Measurements from ENCODE around the gene CC2D2B.
"Not testable (repeated sequence)": the region's sequence is repeated elsewhere in the genome, so short reads cannot be mapped to it uniquely, and the experiment has no call there.

Gene CC2D2B

GRCh38 chr10:96017191-96017687 lies 109.5 kb downstream of the CC2D2B start:
- no peak for DNase-seq (ENCODE audit: low read depth in 3 of 3)

DNA sequence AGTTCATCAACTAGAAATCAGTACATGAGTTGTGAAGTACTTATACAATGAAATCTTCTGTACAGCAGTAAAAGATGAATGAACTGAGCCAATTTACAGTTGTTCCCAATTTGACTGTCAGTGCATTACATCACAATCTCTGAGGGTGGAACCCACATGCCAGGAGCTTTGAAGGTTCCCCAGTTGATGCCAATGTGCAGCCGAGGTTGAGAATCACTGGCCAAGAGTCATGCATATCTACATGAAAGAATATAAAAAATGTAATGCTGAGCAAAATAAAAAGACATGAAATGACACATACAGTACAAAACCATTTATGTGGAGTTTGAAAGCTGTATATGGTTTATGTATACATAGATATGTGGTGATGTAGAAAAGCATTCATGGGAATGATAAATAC lies 113.6 kb downstream of the CC2D2B start:
- no peak for DNase-seq (ENCODE audit: low read depth in 3 of 3)

DNA sequence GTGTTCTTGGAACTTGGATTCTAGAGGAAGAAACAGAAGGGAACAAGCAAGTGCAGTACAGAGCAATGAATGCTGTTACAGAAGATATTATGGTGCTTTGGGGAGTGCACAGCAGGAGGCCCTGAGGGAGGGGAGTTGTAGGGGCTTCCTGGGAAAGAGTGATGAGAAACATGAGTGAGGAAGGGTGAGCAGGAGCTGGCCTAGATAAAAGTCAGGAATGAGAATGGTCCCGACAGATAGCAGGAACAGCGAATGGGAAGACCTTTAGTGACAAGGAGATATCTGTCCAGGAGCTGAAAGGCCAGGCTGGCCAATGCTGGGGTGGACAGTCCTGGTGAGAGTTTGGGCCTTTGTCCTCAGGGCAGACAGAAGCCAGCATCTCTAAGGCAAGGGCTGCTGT lies 115.0 kb downstream of the CC2D2B start:
- no peak for DNase-seq (ENCODE audit: low read depth in 3 of 3)

- no peak for DNase-seq (ENCODE audit: low read depth in 3 of 3)
Measured at GRCh38 chr10:96023168-96023567, 115.4 kb downstream of the CC2D2B start.

GRCh38 chr10:96025566-96025965 lies 117.8 kb downstream of the CC2D2B start:
- no peak for DNase-seq (ENCODE audit: low read depth in 3 of 3)

DNA sequence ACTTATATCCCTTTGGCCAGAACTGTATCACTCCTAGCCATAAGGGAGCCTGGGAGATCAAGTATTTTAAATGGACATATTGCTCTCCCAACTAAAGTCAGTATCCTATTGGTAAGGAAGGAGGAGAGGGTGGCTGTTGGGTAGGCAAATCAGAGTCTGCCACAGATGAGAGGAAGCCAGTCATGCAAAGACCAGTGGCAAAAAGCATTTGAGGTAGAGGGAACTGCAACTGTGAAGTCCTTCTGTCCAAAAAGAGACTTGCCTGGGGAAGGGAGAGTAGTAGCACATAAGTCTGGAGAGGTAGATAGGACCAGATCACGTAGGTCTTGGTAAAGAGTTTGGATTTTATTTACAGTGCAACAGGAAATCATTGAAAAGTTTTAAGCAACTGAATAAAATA lies 126.8 kb downstream of the CC2D2B start:
- no peak for DNase-seq (ENCODE audit: low read depth in 3 of 3)

GRCh38 chr10:96038476-96039387 lies 131.0 kb downstream of the CC2D2B start:
- no peak for DNase-seq (ENCODE audit: low read depth in 3 of 3)

DNA sequence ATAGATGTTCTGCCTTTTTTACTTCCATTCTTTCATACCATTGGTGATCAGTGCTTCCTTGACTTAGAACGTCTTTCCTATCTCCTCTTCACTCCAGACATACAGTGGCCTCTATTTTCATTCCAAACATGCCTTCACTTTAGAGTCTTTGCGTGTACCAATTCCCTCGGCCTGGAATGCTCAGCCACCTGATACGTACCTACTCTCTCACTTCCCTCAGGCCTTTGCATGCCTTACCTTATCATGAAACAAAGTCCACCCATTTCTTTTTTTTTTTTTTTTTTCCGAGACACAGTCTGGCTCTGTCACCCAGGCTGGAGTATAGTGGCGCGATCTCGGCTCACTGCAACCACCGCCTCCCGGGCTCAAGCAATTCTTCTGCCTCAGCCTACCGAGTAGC lies 133.4 kb downstream of the CC2D2B start:
- no peak for DNase-seq (ENCODE audit: low read depth in 3 of 3)

- DNase-seq (ENCODE audit: low read depth in 3 of 3), result peak; percentile 66 to 77 (median 72)
Measured at GRCh38 chr10:96043033-96043892, 135.5 kb downstream of the CC2D2B start, which contains the start of gene CCNJ. CCNJ (plus strand) TSS chr10:96043583; CDS start chr10:96044394, 811 bp downstream.

- DNase-seq (ENCODE audit: low read depth in 3 of 3), result peak in 2 of 3 donors; percentile 3 to 27
Measured at GRCh38 chr10:96043893-96044715, 136.3 kb downstream of the CC2D2B start.

DNA sequence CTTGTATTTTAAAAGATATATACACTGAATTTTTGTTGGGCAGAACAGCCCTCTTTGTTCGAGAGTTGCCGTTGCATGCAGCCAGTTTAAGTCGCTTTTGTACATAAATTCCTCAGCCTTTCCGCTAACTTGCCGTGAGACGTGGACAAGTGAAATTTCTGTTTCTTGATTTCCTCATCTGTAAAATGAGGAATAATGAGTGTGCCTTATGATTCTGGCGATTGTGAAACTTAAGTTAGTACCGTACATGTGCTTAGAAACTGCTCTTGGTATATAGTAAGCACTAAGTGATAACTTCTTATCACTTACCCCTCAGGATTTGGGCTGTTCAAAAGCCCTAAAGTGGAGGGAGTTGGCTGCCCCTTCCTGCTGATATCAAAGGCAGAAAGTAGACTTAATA lies 137.0 kb downstream of the CC2D2B start:
- no peak for DNase-seq (ENCODE audit: low read depth in 3 of 3)

GRCh38 chr10:96046546-96046945 lies 138.8 kb downstream of the CC2D2B start:
- DNase-seq (ENCODE audit: low read depth in 3 of 3), result no peak

- DNase-seq (ENCODE audit: low read depth in 3 of 3), result no peak
Measured at GRCh38 chr10:96047004-96047649, 139.4 kb downstream of the CC2D2B start.

DNA sequence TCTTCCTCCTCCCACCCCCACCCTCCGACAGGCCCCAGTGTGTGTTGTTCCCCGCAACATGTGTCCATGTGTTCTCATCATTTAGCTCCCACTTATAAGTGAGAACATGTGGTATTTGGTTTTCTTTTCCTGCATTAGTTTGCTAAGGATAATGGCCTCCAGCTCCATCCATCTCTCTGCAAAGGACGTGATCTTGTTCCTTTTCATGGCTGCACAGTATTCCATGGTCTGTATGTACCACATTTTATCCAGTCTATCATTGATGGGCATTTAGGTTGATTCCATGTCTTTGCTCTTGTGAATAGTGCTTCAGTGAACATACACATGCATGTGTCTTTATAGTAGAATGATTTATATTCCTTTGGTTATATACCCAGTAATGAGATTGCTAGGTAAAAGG lies 140.2 kb downstream of the CC2D2B start:
- DNase-seq (ENCODE audit: low read depth in 3 of 3), result not testable (repeated sequence)

DNA sequence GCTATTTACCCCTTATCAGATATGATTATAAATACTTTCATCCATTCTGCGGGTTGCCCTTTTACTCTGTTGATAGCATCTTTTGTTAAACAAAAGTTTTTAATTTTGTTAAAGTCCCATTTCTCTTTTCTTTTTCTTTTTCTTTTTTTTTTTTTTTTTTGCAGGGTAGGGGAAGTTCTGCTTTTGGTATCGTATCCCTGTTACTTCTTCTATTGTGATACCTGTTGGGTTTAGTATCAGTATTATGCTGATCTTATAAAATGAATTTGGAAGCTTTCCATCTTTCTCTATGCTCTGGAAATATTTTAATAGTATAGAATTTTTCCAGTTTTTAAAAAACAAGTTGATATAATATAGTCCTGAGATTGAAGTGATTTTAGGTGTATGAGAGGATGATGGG lies 141.6 kb downstream of the CC2D2B start:
- no peak for DNase-seq (ENCODE audit: low read depth in 3 of 3)

GRCh38 chr10:96053985-96054384 lies 146.2 kb downstream of the CC2D2B start:
- DNase-seq (ENCODE audit: low read depth in 3 of 3), result no peak

- no peak for DNase-seq (ENCODE audit: low read depth in 3 of 3)
Measured at GRCh38 chr10:96056787-96057186, 149.0 kb downstream of the CC2D2B start.

DNA sequence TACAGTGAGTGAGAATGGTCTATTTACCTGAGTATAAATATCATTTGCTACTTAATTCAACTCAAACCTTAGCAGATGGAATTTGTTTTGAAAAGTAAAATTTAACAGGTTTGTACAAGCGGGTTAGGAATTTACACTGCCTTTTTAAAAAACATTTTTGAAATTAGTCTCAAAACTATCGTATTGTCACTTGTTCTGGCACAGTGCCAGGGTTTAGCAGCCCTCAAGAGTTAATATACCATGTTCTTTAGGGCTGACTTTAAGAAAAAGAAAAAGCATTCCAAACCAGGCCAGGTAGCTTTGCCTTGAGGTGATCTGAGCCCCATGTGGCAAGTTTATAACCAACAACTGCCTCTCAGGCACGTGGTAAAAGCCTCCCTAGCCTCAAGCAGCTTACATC lies 153.5 kb downstream of the CC2D2B start:
- no peak for DNase-seq (ENCODE audit: low read depth in 3 of 3)

- DNase-seq (ENCODE audit: low read depth in 3 of 3), result no peak
Measured at GRCh38 chr10:96072674-96073073, 164.9 kb downstream of the CC2D2B start.

DNA sequence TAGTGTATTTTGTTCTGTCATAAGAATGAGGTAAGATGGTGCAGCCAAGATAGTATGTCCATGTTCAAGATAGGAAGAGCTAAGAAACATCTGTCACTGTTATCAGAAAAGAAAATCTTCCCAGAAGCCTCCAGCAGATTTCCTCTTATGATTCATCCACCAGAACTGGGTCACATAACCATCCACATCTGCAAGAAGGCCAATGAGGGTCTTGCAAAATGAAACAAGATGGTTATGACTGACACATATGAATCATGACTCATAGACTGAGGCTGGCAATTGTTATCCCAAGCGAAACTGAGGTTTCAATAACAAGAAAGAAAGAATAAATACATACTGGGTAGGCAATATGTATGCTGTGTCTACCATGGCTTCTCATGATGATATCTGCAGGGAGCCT lies 165.9 kb downstream of the CC2D2B start:
- DNase-seq (ENCODE audit: low read depth in 3 of 3), result no peak

- DNase-seq (ENCODE audit: low read depth in 3 of 3), result no peak
Measured at GRCh38 chr10:96074776-96075175, 167.0 kb downstream of the CC2D2B start.

All from stimulated activated CD4-positive, alpha-beta T cell treated with anti-CD3 and anti-CD28 coated beads, TNF-alpha, amount 100 ng/mL, for 48 hours (primary cell).